SH-SY5Y (cell line): ENCODE measurements around the gene GABRA1.

Experiments
- GATA2 ChIP-seq: IDR thresholded peaks from 2 replicates; pipeline ENCODE4 v1.6.1; 2011; ENCODE audit warnings: mild to moderate bottlenecking, low read depth, low read length
- GATA3 ChIP-seq: IDR thresholded peaks from 2 replicates; pipeline ENCODE4 v1.6.1; 2011; ENCODE audit warnings: low read depth, mild to moderate bottlenecking, low read length, moderate library complexity

DNA sequence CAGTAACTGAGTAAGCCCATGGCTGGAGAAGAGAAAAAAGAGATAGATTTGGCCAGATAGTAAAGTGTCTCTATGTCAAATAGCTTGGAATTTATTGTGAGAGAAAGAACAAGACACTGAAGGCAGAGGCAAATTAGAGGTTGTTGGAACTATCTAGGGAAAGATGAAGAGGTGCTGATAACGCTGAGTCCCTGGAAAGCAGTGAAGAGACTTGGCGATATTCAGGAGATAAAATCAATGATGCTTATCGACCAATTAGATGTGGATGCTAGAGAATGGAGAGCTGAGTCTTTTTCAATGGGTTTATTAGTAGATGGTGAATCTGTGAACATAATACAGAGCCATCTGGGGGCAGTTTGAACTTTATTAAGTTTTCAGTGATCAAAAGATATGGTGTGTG, 48.6 kb upstream of the GABRA1 start:
- TF ChIP-seq GATA3: no peak
- TF ChIP-seq GATA2: no peak
